HEK293T (cell line): ENCODE measurements around the gene ATP4A.

Experiments used
- CTCF ChIA-PET: fragments of 350-600 bp; formaldehyde crosslinking; extraction: SDS; loops from one replicate; lab custom pipeline; 2021; ENCODE audit warnings: antibody characterized with exemption, inconsistent platforms; lab: Yijun Ruan, JAX
- POLR2A ChIA-PET: fragments of 350-600 bp; formaldehyde crosslinking; extraction: SDS; loops from one replicate; lab custom pipeline; 2020; ENCODE audit warnings: antibody characterized with exemption, inconsistent platforms; lab: Yijun Ruan, JAX
- DNase-seq: peaks from one replicate; pipeline ENCODE4 v3.0.0; 2012; ENCODE audit warnings: mixed read lengths; ENCODE audit errors: extremely low spot score
- ARNT ChIP-seq: fragments of 450-650 bp; IDR thresholded peaks from 2 replicates; pipeline ENCODE4 v1.6.1; 2017; ENCODE audit warnings: mild to moderate bottlenecking
- BHLHE40 ChIP-seq: fragments of 450-650 bp; IDR thresholded peaks from 2 replicates; pipeline ENCODE4 v1.6.1; 2016; ENCODE audit warnings: mild to moderate bottlenecking, moderate library complexity, borderline replicate concordance
- CTBP1 ChIP-seq: fragments of 450-650 bp; IDR thresholded peaks from 2 replicates; pipeline ENCODE4 v1.6.1; 2016; ENCODE audit warnings: borderline replicate concordance
- ELF4 ChIP-seq: fragments of 450-650 bp; IDR thresholded peaks from 2 replicates; pipeline ENCODE4 v1.6.1; 2017; ENCODE audit warnings: antibody characterized with exemption
- FOXA1 ChIP-seq: fragments of 450-650 bp; IDR thresholded peaks from 2 replicates; pipeline ENCODE4 v1.6.1; 2016; ENCODE audit warnings: mild to moderate bottlenecking
- FOXK2 ChIP-seq: fragments of 450-650 bp; IDR thresholded peaks from 2 replicates; pipeline ENCODE4 v1.6.1; 2016; ENCODE audit warnings: mild to moderate bottlenecking
- FOXM1 ChIP-seq: fragments of 450-650 bp; IDR thresholded peaks from 2 replicates; pipeline ENCODE4 v1.6.1; 2017; ENCODE audit warnings: mild to moderate bottlenecking, borderline replicate concordance
- HDGF ChIP-seq: fragments of 450-650 bp; IDR thresholded peaks from 2 replicates; pipeline ENCODE4 v1.6.1; 2017; ENCODE audit warnings: antibody characterized with exemption, borderline replicate concordance
- L3MBTL2 ChIP-seq: fragments of 450-650 bp; conservative IDR thresholded peaks from 2 replicates; pipeline ENCODE4 v1.6.1; 2016; ENCODE audit warnings: mild to moderate bottlenecking
- LEF1 ChIP-seq: fragments of 450-650 bp; IDR thresholded peaks from 2 replicates; pipeline ENCODE4 v1.6.1; 2017; ENCODE audit warnings: mild to moderate bottlenecking, borderline replicate concordance
- NFRKB ChIP-seq: fragments of 450-650 bp; IDR thresholded peaks from 2 replicates; pipeline ENCODE4 v1.6.1; 2016; ENCODE audit warnings: mild to moderate bottlenecking, moderate library complexity
- PKNOX1 ChIP-seq: fragments of 450-650 bp; IDR thresholded peaks from 2 replicates; pipeline ENCODE4 v1.6.1; 2016
- SP1 ChIP-seq: fragments of 450-650 bp; IDR thresholded peaks from 2 replicates; pipeline ENCODE4 v1.6.1; 2017
- SUZ12 ChIP-seq: fragments of 450-650 bp; IDR thresholded peaks from 2 replicates; pipeline ENCODE4 v1.6.1; 2016; ENCODE audit warnings: mild to moderate bottlenecking
- TARDBP ChIP-seq: fragments of 450-650 bp; IDR thresholded peaks from 2 replicates; pipeline ENCODE4 v1.6.1; 2016
- ZNF384 ChIP-seq: fragments of 450-650 bp; IDR thresholded peaks from 2 replicates; pipeline ENCODE4 v1.6.1; 2016

Gene ATP4A

GRCh38 chr19:35551091-35551810 lies 12.2 kb downstream of the ATP4A start:
- ChIA-PET CTCF (no interaction called here), POLR2A (interaction anchor here (1.6 kb wide), 1 partner anchor 97 kb away, joined by 4 read pairs; the partner anchor contains the start of gene COX6B1)
- no peak for DNase-seq
- TF ChIP-seq PKNOX1, result no peak
- TF ChIP-seq ARNT, result no peak
- TF ChIP-seq NFRKB, result no peak
- no peak for TF ChIP-seq CTBP1
- TF ChIP-seq SUZ12, result no peak
- TF ChIP-seq ZNF384, result no peak
- no peak for TF ChIP-seq FOXM1
- TF ChIP-seq HDGF, result no peak
- TF ChIP-seq ELF4, result no peak
- TF ChIP-seq BHLHE40, result no peak
- no peak for TF ChIP-seq FOXA1
- TF ChIP-seq TARDBP, result no peak
- TF ChIP-seq LEF1, result no peak
- TF ChIP-seq SP1, result no peak
- TF ChIP-seq FOXK2, result no peak
- TF ChIP-seq L3MBTL2, result no peak

- DNase-seq, result no peak
- CTCF ChIA-PET, result no interaction called here
- POLR2A ChIA-PET, result no interaction called here
- TF ChIP-seq ZNF384 (no peak), NFRKB (no peak), HDGF (no peak), FOXA1 (no peak), SP1 (no peak), FOXK2 (no peak), SUZ12 (no peak), PKNOX1 (no peak), LEF1 (no peak), CTBP1 (no peak), ARNT (no peak), ELF4 (no peak), BHLHE40 (no peak), FOXM1 (no peak), TARDBP (no peak), L3MBTL2 (no peak)
These were observed 13.5 kb downstream of the ATP4A start for GRCh38 chr19:35549879-35550523.

- POLR2A ChIA-PET, result interaction anchor here (1.8 kb wide), 1 partner anchor 39 kb away, joined by 13 read pairs; no protein-coding TSS in a partner anchor
- DNase-seq, result peak; percentile 77
- CTCF ChIA-PET, result interaction anchor here (0.6 to 1.8 kb wide), 2 partner anchors 9 to 107 kb away, joined by 4 to 8 read pairs; no protein-coding TSS in a partner anchor
- no peak for TF ChIP-seq CTBP1
- TF ChIP-seq TARDBP, result no peak
- TF ChIP-seq ZNF384, result no peak
- TF ChIP-seq NFRKB, result no peak
- TF ChIP-seq ELF4, result no peak
- no peak for TF ChIP-seq L3MBTL2
- TF ChIP-seq ARNT, result no peak
- no peak for TF ChIP-seq SUZ12
- no peak for TF ChIP-seq HDGF
- TF ChIP-seq PKNOX1, result no peak
- TF ChIP-seq LEF1, result no peak
- no peak for TF ChIP-seq FOXK2
- no peak for TF ChIP-seq FOXA1
These were observed 14.2 kb downstream of the ATP4A start for GRCh38 chr19:35549174-35549788.

- CTCF ChIA-PET, result no interaction called here
- DNase-seq, result no peak
- no peak for TF ChIP-seq FOXK2
- no peak for TF ChIP-seq ARNT
- no peak for TF ChIP-seq NFRKB
- TF ChIP-seq FOXM1, result no peak
- TF ChIP-seq SP1, result no peak
- no peak for TF ChIP-seq CTBP1
- no peak for TF ChIP-seq SUZ12
- TF ChIP-seq L3MBTL2, result no peak
- no peak for TF ChIP-seq FOXA1
- TF ChIP-seq ZNF384, result no peak
- TF ChIP-seq PKNOX1, result no peak
- TF ChIP-seq TARDBP, result no peak
- TF ChIP-seq BHLHE40, result no peak
- no peak for TF ChIP-seq HDGF
- no peak for TF ChIP-seq ELF4
- TF ChIP-seq LEF1, result no peak
- POLR2A ChIA-PET, result interaction anchor here (0.8 kb wide), 1 partner anchor 36 kb away, joined by 3 read pairs; no protein-coding TSS in a partner anchor
These were observed 16.9 kb downstream of the ATP4A start for GRCh38 chr19:35546532-35546931.
